Measurements from ENCODE around the gene SORCS2. TPM values are rescaled to one million over a fixed set of nuclear protein-coding genes. Genes with fewer than 3 reads are reported as not detected.

Gene SORCS2
- total and polyA plus RNA-seq, 3 donors from 2014 or later = 2.7 to 4.6 (median 2.9) TPM

DNA sequence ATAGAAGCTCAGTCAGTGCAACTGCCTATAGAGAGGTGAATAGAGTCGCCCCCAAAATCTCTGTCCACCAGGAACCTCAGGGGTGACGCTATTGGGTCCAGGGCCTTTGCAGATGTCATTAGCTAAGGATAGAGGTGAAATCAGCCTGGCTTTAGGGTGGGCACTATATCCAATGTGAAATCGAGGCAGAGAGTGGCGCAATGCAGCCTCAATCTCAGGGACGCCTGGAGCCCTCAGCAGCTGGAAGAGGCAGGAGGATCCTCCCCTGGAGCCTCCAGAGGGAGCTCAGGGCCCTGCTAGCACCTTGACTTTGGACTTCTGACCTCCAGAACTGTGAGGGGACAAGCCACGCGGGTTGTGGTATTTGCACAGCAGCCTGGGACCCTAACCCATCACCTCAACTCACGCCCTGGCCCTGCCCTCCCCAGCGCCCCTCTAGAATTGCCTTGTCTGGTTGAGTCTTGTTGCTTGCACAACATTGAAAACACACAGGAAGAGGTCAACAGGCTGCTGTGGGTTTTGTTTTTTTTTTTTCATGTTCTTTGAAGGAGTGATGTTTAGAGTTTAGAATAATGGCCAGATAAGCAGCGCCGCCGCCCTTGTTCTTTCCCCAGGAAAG is 331.8 kb downstream of the SORCS2 start:
- Histone ChIP-seq H3K36me3 (ENCODE audit: low read depth, missing control alignments) (no peaks in the 10 kb centered on the region), H3K9me3 (no peaks in the 10 kb centered on the region), H3K4me1 (no peaks in the 10 kb centered on the region), H3K27ac (no peak overlapping the region), H3K4me3 (no peak overlapping the region), H3K27me3 (no peaks in the 10 kb centered on the region)
- intact Hi-C loops (cut with DNase I; ENCODE audit: low total_unique reads) = no loop called here
- TF ChIP-seq POLR2A (IDR thresholded peaks at IDR 0.05) = no peak
- TF ChIP-seq CTCF (IDR thresholded peaks at IDR 0.05) = no peak
- DNase-seq = no peak
- WGBS, 2 donors = 73 to 79% methylated on average over 9 to 12 of the region's 12 CpGs

GRCh38 chr4:7524843-7525242 is 332.5 kb downstream of the SORCS2 start:
- H3K4me1 ChIP-seq = no peaks in the 10 kb centered on the region
- WGBS, 2 donors = 58 to 60% methylated on average over 12 to 14 of the region's 14 CpGs
- no peaks in the 10 kb centered on the region for H3K27me3 ChIP-seq
- TF ChIP-seq POLR2A (IDR thresholded peaks at IDR 0.05) (no peak), CTCF (IDR thresholded peaks at IDR 0.05) (no peak)
- no peaks in the 10 kb centered on the region for H3K36me3 ChIP-seq (ENCODE audit: low read depth, missing control alignments)
- H3K9me3 ChIP-seq = no peaks in the 10 kb centered on the region
- no peak overlapping the region for H3K27ac ChIP-seq
- intact Hi-C loops (cut with DNase I; ENCODE audit: low total_unique reads) = no loop called here
- H3K4me3 ChIP-seq = no peak overlapping the region
- DNase-seq = no peak

DNA sequence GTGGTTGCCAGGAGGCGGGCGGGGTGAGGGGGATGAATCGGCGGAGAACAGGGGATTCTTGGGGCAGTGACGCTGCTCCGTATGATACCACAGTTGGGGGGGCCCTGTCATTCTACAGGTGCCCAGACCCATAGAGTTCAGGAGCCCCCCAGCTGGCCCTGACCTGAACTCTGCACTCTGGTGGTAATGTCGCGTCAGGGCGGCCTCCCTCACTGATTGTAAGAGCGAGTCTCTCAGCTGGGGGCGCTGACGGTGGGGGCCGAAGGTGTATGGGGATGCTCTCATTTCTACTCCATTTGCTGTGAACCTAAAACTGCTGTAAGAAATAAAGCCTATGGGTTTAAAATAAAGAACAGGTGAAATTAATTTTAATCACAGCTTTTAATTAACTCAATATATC is 334.2 kb downstream of the SORCS2 start:
- Histone ChIP-seq H3K27me3 (no peaks in the 10 kb centered on the region), H3K4me3 (no peak overlapping the region), H3K36me3 (ENCODE audit: low read depth, missing control alignments) (no peaks in the 10 kb centered on the region), H3K27ac (no peak overlapping the region), H3K4me1 (no peaks in the 10 kb centered on the region), H3K9me3 (no peaks in the 10 kb centered on the region)
- no peak for DNase-seq
- TF ChIP-seq POLR2A (IDR thresholded peaks at IDR 0.05) = no peak
- no peak for TF ChIP-seq CTCF (IDR thresholded peaks at IDR 0.05)
- WGBS, 2 donors = 85 to 88% methylated on average over 13 of the region's 13 CpGs
- intact Hi-C loops (cut with DNase I; ENCODE audit: low total_unique reads) = no loop called here

GRCh38 chr4:7526929-7527535 is 334.7 kb downstream of the SORCS2 start:
- 88 to 90% methylated on average over 22 to 28 of the region's 28 CpGs for WGBS, 2 donors
- no peak for DNase-seq
- H3K27ac ChIP-seq = no peak overlapping the region
- no peaks in the 10 kb centered on the region for H3K27me3 ChIP-seq
- H3K4me1 ChIP-seq = no peaks in the 10 kb centered on the region
- no peaks in the 10 kb centered on the region for H3K36me3 ChIP-seq (ENCODE audit: low read depth, missing control alignments)
- intact Hi-C loops (cut with DNase I; ENCODE audit: low total_unique reads) = no loop called here
- H3K9me3 ChIP-seq = no peaks in the 10 kb centered on the region
- TF ChIP-seq CTCF (IDR thresholded peaks at IDR 0.05) (no peak), POLR2A (IDR thresholded peaks at IDR 0.05) (no peak)
- no peak overlapping the region for H3K4me3 ChIP-seq
